Mesenchymal stem cell (in vitro differentiated cells and primary cell): Measurements from ENCODE around the gene LSM4.

Experiments used
- DNase-seq: peaks from one replicate; pipeline ENCODE4 v3.0.0-alpha.2; 2013
- H2AFZ ChIP-seq: one replicate; pipeline ENCODE4 v1.6.1; 2013; ENCODE audit warnings: low read depth, mild to moderate bottlenecking, control low read depth, inconsistent platforms, low read length, moderate library complexity
- H2AK5ac ChIP-seq: 2 replicates; pipeline ENCODE4 v1.6.1; 2013; ENCODE audit warnings: low read length, moderate library complexity, mild to moderate bottlenecking, inconsistent platforms; ENCODE audit not compliant: severe bottlenecking
- H2BK120ac ChIP-seq: one replicate; pipeline ENCODE4 v1.6.1; 2013; ENCODE audit warnings: low read depth, mild to moderate bottlenecking, inconsistent platforms, low read length, moderate library complexity
- H2BK12ac ChIP-seq, 2 experiments: one replicate each; pipeline ENCODE4 v1.6.1; 2013; ENCODE audit warnings: inconsistent platforms in 2 of 2, low read length in 2 of 2, mild to moderate bottlenecking in 2 of 2, moderate library complexity in 2 of 2, control low read depth in 1 of 2
- H2BK15ac ChIP-seq: one replicate; pipeline ENCODE4 v1.6.1; 2013; ENCODE audit warnings: mild to moderate bottlenecking, low read depth, inconsistent platforms; ENCODE audit not compliant: poor library complexity, severe bottlenecking
- H2BK5ac ChIP-seq: 2 replicates; pipeline ENCODE4 v1.6.1; 2013; ENCODE audit warnings: low read depth, mild to moderate bottlenecking, low read length, control low read depth, inconsistent platforms; ENCODE audit not compliant: poor library complexity, severe bottlenecking
- H3K14ac ChIP-seq, 2 experiments: one replicate each; pipeline ENCODE4 v1.6.1; 2013; ENCODE audit warnings: inconsistent platforms in 2 of 2, low read length in 2 of 2, control low read depth in 1 of 2, mild to moderate bottlenecking in 1 of 2, moderate library complexity in 1 of 2
- H3K18ac ChIP-seq, 2 experiments: one replicate each; pipeline ENCODE4 v1.6.1; 2013; ENCODE audit warnings: inconsistent platforms in 2 of 2, low read length in 2 of 2, control low read depth in 1 of 2, low read depth in 1 of 2, mild to moderate bottlenecking in 1 of 2
- H3K23ac ChIP-seq, 2 experiments: one replicate each; pipeline ENCODE4 v1.6.1; 2013; ENCODE audit warnings: inconsistent platforms in 2 of 2, low read length in 2 of 2, mild to moderate bottlenecking in 2 of 2, moderate library complexity in 2 of 2, control low read depth in 1 of 2
- H3K27ac ChIP-seq: 2 replicates; pipeline ENCODE4 v1.5.1; 2013; ENCODE audit warnings: mild to moderate bottlenecking, moderate library complexity, low read length, control low read depth, inconsistent platforms; ENCODE audit not compliant: poor library complexity, severe bottlenecking
- H3K27me3 ChIP-seq, 2 experiments: 2 replicates each; pipeline versions ENCODE4 v1.6.1 to v1.7.0; 2013; ENCODE audit warnings: low read length in 2 of 2, mild to moderate bottlenecking in 2 of 2, moderate library complexity in 2 of 2, control low read depth in 1 of 2, inconsistent platforms in 1 of 2; ENCODE audit not compliant: control insufficient read depth in 1 of 2, insufficient read depth in 1 of 2
- H3K36me3 ChIP-seq, 2 experiments: 2 replicates each; pipeline versions ENCODE4 v1.6.1 to v1.7.0; 2013; ENCODE audit warnings: low read length in 2 of 2, control low read depth in 1 of 2, inconsistent platforms in 1 of 2, low read depth in 1 of 2, mild to moderate bottlenecking in 1 of 2; ENCODE audit not compliant: insufficient read depth in 2 of 2, control insufficient read depth in 1 of 2
- H3K4ac ChIP-seq, 2 experiments: one replicate each; pipeline ENCODE4 v1.6.1; 2013; ENCODE audit warnings: inconsistent platforms in 2 of 2, low read length in 2 of 2, mild to moderate bottlenecking in 2 of 2, moderate library complexity in 2 of 2, control low read depth in 1 of 2, low read depth in 1 of 2
- H3K4me1 ChIP-seq: 2 replicates; pipeline ENCODE4 v1.6.1; 2013; ENCODE audit warnings: low read depth, low read length, control low read depth; ENCODE audit not compliant: control insufficient read depth, insufficient read depth
- H3K4me2 ChIP-seq: 2 replicates; pipeline ENCODE4 v1.6.1; 2013; ENCODE audit warnings: low read length, mild to moderate bottlenecking, inconsistent platforms; ENCODE audit not compliant: poor library complexity, severe bottlenecking
- H3K4me3 ChIP-seq, 2 experiments: 2 replicates each; pipeline versions ENCODE4 v1.5.1 to v1.7.0; 2013; ENCODE audit warnings: low read length in 2 of 2, mild to moderate bottlenecking in 2 of 2, control low read depth in 1 of 2, low read depth in 1 of 2; ENCODE audit not compliant: insufficient read depth in 1 of 2
- H3K79me1 ChIP-seq: replicated peaks from 2 replicates; pipeline ENCODE4 v1.6.1; 2013; ENCODE audit warnings: mild to moderate bottlenecking, control low read depth, low read length, inconsistent platforms; ENCODE audit not compliant: poor library complexity, severe bottlenecking
- H3K9ac ChIP-seq: 2 replicates; pipeline ENCODE4 v1.7.0; 2013; ENCODE audit warnings: mild to moderate bottlenecking, low read length, moderate library complexity
- H3K9me3 ChIP-seq: 2 replicates; pipeline ENCODE4 v1.7.0; 2013; ENCODE audit warnings: mild to moderate bottlenecking, low read length; ENCODE audit not compliant: control insufficient read depth
- H4K8ac ChIP-seq: one replicate; pipeline ENCODE4 v1.6.1; 2013; ENCODE audit warnings: inconsistent platforms, mild to moderate bottlenecking, low read length, moderate library complexity
- H4K91ac ChIP-seq: one replicate; pipeline ENCODE4 v1.6.1; 2013; ENCODE audit warnings: mild to moderate bottlenecking, low read length, inconsistent platforms
- WGBS: methylation state at CpG from one replicate; pipeline ENCODE4 v1.1.7; 2013; ENCODE audit warnings: mixed read lengths; 5-methylcytosine and 5-hydroxymethylcytosine counted together

The LSM4 gene

DNA sequence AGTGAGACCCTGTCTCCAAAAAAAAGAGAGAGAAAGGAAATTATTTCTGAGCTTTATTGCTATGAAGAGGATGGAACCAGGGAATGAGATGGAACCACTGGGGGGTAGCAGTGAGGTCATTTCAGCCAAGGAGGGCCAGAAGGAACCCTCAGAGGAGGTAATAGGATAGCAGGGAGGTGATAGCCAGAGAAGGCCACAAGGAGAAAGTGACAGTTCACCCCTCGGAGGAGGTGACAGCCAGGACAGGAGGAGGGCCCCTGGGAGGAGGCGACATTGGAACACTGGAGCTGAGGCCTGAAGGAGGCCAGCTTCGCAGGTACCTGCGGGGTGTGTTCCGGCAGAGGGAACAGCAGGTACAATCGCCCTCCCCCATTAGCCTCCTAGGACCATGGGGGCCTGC lies 16.8 kb upstream of the LSM4 start:
- H3K27ac ChIP-seq = no peak overlapping the region
- no peaks in the 10 kb centered on the region for H3K9me3 ChIP-seq
- H3K36me3 ChIP-seq = peaks cover 20 to 23% of the 10 kb centered on the region in 2 experiments
- peaks cover 22% of the 10 kb centered on the region for H3K4me1 ChIP-seq
- peak overlapping the region; percentile 41 for H2BK15ac ChIP-seq
- DNase-seq = peak; percentile 61
- peak overlapping the region in 1 of 2 experiments; percentile 85 for H3K4me3 ChIP-seq
- peak overlapping the region in 1 of 2 experiments; percentile 5 for H3K14ac ChIP-seq
- H3K27me3 ChIP-seq = peaks cover 0 to 2% of the 10 kb centered on the region in 2 experiments
- peak overlapping the region; percentile 79 for H2AK5ac ChIP-seq
- peaks cover 27% of the 10 kb centered on the region for H3K79me1 ChIP-seq
- no peak overlapping the region for H4K8ac ChIP-seq
- H2BK120ac ChIP-seq = no peak overlapping the region
- H3K9ac ChIP-seq = peak overlapping the region; percentile 87
- H2BK12ac ChIP-seq = peak overlapping the region in 1 of 2 experiments; percentile 7
- H3K4ac ChIP-seq = peak overlapping the region in 1 of 2 experiments; percentile 5
- no peak overlapping the region for H3K23ac ChIP-seq
- 42% methylated on average over 6 of the region's 6 CpGs for WGBS
- H3K18ac ChIP-seq = peak overlapping the region; percentile 11 to 84
- H2BK5ac ChIP-seq = no peak overlapping the region
- no peak overlapping the region for H4K91ac ChIP-seq
- H3K4me2 ChIP-seq = no peak overlapping the region
- H2AFZ ChIP-seq = no peak overlapping the region

- 90% methylated on average over 7 of the region's 9 CpGs for WGBS
- H2BK5ac ChIP-seq = no peak overlapping the region
These were observed 15.7 kb upstream of the LSM4 start for GRCh38 chr19:18338541-18338940.

GRCh38 chr19:18336121-18336520 lies 13.2 kb upstream of the LSM4 start:
- H3K4ac ChIP-seq = no peak overlapping the region
- H3K79me1 ChIP-seq = peaks cover 6% of the 10 kb centered on the region
- H3K27ac ChIP-seq = no peak overlapping the region
- H2BK5ac ChIP-seq = no peak overlapping the region
- no peaks in the 10 kb centered on the region for H3K9me3 ChIP-seq
- no peak overlapping the region for H2BK120ac ChIP-seq
- no peak for DNase-seq
- no peaks in the 10 kb centered on the region for H3K36me3 ChIP-seq
- H3K18ac ChIP-seq = no peak overlapping the region
- no peak overlapping the region for H2AFZ ChIP-seq
- H3K9ac ChIP-seq = no peak overlapping the region
- no peak overlapping the region for H2BK12ac ChIP-seq
- H4K8ac ChIP-seq = no peak overlapping the region
- no peak overlapping the region for H2AK5ac ChIP-seq
- no peak overlapping the region for H3K14ac ChIP-seq
- H3K27me3 ChIP-seq = peaks cover 0 to 2% of the 10 kb centered on the region in 2 experiments
- H3K4me2 ChIP-seq = no peak overlapping the region
- no peak overlapping the region for H3K4me3 ChIP-seq
- no peak overlapping the region for H3K23ac ChIP-seq
- WGBS = 60% methylated on average over 5 of the region's 7 CpGs
- peaks cover 11% of the 10 kb centered on the region for H3K4me1 ChIP-seq
- H2BK15ac ChIP-seq = peak overlapping the region; percentile 6
- H4K91ac ChIP-seq = no peak overlapping the region

More at GRCh38 chr19:18338541-18338940, 15.7 kb upstream of the LSM4 start:
- H3K4me3 ChIP-seq = no peak overlapping the region
- no peak overlapping the region for H3K18ac ChIP-seq
- H3K23ac ChIP-seq = no peak overlapping the region
- H4K8ac ChIP-seq = no peak overlapping the region
- H3K79me1 ChIP-seq = peaks cover 22% of the 10 kb centered on the region
- no peak overlapping the region for H2AFZ ChIP-seq
- H3K4me1 ChIP-seq = peaks cover 22% of the 10 kb centered on the region
- no peak overlapping the region for H3K14ac ChIP-seq
- H3K4ac ChIP-seq = no peak overlapping the region
- H3K9me3 ChIP-seq = no peaks in the 10 kb centered on the region
- DNase-seq = no peak
- no peak overlapping the region for H2AK5ac ChIP-seq
- H3K4me2 ChIP-seq = no peak overlapping the region
- H3K9ac ChIP-seq = no peak overlapping the region
- no peak overlapping the region for H3K27ac ChIP-seq
- no peak overlapping the region for H2BK15ac ChIP-seq
- H2BK12ac ChIP-seq = no peak overlapping the region
- no peak overlapping the region for H4K91ac ChIP-seq
- H3K27me3 ChIP-seq = peaks cover 0 to 2% of the 10 kb centered on the region in 2 experiments
- peaks cover 13 to 16% of the 10 kb centered on the region in 2 experiments for H3K36me3 ChIP-seq
- no peak overlapping the region for H2BK120ac ChIP-seq

DNA sequence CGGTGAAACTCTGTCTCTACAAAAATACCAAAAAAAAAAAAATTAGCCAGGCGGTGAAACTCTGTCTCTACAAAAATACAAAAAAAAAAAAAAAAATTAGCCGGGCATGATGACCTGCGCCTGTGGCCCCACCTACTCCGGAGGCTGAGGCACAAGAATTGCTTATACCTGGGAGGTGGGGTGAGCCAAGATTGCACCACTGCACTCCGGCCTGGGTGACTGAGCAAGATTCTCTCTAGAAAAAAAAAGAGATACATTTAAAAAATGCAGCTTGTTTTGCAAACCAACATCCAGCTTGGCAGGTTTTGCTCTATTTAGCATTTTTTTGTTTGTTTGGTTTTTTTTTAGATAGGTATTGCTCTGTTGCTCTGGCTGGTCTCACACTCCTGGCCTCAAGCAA lies 10.8 kb upstream of the LSM4 start:
- no peak overlapping the region for H3K14ac ChIP-seq
- H3K4me1 ChIP-seq = peaks cover 7% of the 10 kb centered on the region
- no peak overlapping the region for H3K9ac ChIP-seq
- no peak overlapping the region for H2BK120ac ChIP-seq
- no peak overlapping the region for H2AK5ac ChIP-seq
- no peak overlapping the region for H2BK15ac ChIP-seq
- H3K4me3 ChIP-seq = no peak overlapping the region
- no peaks in the 10 kb centered on the region for H3K9me3 ChIP-seq
- no peaks in the 10 kb centered on the region for H3K36me3 ChIP-seq
- H3K79me1 ChIP-seq = peaks cover 2% of the 10 kb centered on the region
- H3K4me2 ChIP-seq = no peak overlapping the region
- no peak overlapping the region for H3K4ac ChIP-seq
- 97% methylated on average over 5 of the region's 6 CpGs for WGBS
- no peak overlapping the region for H3K18ac ChIP-seq
- no peak overlapping the region for H2BK12ac ChIP-seq
- H2AFZ ChIP-seq = no peak overlapping the region
- DNase-seq = no peak
- H2BK5ac ChIP-seq = no peak overlapping the region
- H3K27ac ChIP-seq = no peak overlapping the region
- no peak overlapping the region for H4K8ac ChIP-seq
- H3K23ac ChIP-seq = no peak overlapping the region
- H3K27me3 ChIP-seq = peaks cover 0 to 2% of the 10 kb centered on the region in 2 experiments
- H4K91ac ChIP-seq = no peak overlapping the region
